GM18907 (cell line): Measurements from ENCODE around the gene PCBP2.

Experiments used
- ATAC-seq: cut with Tn5 transposase; IDR thresholded peaks from one replicate; pipeline ENCODE4 v1.9.1; 2021; ENCODE audit warnings: mild to moderate bottlenecking, moderate library complexity; ENCODE audit not compliant: unreplicated experiment

PCBP2 gene

DNA sequence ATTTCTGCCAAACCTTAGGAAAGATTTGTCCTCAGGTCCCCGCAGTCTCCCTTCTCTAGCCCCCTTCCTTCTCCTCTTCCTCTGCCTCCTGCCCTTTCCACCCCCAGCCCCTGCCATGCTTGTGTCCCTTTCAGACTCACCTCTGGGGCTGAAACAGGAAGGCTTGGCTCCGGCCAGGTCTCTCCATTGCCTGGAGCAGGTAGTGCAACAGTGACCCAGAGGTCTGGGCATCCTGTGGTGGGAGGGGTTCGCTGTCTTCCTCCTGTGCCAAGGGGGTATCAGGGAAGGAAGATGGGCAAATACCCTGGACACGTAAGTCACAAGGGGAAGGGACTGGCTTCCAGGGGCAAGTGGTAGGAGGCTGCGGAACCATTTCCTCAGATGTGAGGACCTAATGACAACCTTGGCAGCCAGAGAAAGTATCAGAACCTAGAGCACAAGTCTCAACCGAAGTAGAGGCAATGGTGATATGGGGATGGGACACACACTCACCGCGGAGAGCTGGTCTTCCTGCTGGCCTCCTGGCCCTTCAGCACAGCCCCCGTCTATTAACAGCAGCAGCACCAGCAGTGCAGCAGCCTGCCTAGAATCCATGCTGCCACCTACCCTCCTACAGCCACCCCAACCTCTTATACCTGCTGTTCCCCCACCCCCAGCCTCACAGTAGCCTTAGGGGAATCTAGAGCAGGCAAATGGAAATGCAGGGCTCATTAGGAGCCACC, 55.1 kb downstream of the PCBP2 start, which contains the start of gene NPFF:
NPFF (minus strand) TSS at position 604 of the 722 bp plus-strand sequence; CDS start at position 594, 10 bp downstream.
- no peak for ATAC-seq

DNA sequence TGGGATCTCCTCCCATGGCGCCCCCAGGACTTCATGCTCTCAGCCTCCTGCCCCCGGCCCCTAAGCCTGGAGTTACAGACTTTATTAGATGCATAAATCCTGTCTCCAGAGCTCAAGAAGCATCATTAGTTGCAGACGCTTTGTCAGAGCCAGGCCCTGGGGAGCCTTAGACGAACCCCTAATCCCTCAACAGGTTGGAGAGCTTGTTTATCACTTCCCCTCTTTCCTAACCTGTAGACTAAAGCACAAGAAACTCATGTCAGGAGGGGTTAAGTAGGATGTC, 55.6 kb downstream of the PCBP2 start:
- no peak for ATAC-seq

- ATAC-seq: peak; percentile 83
Observed at GRCh38 chr12:53508534-53509170, 56.8 kb downstream of the PCBP2 start.

DNA sequence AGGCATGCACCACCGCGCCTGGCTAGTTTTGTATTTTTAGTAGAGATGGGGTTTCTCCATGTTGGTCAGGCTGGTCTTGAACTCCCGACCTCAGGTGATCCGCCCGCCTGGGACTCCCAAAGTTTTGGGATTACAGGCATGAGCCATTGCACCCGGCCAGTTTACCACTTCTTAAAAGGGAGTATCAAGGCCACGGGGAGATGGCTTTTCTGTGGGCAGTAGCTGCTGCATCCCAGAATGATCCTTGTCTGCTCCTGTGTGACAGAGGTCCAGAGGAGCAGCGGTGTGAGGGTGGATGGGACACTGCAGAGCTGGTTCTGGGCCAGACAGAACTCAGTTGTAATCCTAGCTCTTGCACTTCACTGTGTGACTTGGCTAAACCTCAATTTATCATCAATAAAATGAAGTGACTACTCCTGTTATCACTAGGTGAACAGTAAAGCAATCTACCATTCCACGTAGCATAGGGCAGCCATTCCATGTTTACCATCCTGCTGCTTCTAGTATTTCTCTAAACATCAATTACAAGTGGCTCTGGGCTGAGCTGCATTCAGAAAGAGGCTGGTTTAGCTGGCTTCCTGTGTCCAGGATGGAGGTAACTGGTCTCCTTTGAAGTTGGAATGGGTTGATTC, 58.4 kb downstream of the PCBP2 start:
- no peak for ATAC-seq

DNA sequence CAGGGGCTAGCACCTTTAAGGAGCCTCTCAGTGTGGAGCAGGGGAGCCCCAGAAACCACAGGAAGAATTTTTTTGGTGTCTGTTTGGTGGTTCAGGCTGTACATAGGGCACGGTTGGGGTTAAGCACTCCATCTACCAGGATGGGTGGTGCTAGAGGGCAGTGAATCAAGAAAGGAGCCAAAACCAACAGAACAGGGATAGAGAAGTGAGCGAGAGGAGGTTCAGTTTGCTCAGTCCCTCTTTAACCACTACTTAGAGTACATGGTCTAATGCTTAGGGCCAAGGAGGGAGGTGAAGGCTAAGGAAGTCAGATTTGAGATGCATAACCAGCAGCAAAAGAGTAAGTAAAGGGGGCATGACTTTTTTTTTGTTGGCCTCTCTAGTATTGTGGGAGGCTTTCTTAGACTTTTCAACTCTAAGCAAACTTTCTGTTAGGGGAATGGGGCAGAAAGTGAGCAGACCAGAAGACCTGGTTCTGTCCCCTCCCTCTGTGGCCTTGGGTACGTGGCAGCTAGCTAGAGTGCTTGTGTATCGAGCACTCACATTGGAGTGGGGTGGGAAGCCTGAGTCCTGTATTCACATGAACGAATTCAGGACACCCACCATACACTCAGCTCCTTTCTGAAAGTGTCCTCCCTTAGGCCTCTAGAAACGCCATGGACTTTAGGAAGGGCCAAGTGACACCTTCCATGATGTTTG, 62.0 kb downstream of the PCBP2 start:
- no peak for ATAC-seq

DNA sequence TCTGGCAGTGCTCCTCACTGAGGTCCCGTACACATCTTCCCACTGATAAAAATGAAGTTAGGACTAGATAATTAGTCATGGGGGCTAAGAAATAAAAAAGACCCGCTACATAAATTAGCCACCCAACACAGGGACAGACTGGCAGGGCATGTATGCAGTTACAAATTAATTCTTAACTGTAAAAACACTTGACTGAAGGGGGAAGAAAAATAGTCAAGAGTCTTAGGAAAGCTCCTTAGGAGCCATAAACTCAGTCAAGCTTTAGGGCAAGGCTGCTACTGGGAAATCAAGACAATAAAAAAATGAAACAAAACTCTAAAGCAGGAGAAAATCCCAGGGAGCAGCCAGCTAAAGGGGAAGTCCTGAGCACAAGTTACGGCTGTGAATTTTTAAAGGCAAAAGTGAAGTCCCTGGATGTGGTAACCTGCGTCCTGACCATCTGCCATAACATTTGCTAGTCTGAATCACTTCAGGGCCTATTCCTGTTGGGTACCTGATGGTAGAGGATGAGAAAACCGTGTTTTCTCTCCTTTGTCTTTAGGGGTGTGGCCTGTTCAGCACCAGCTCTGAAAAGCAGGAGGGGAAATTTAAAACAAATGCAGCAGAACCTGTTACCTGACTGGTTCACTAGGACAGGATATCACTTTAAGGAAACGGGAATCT, 62.9 kb downstream of the PCBP2 start:
- ATAC-seq: no peak

GRCh38 chr12:53515291-53515680, 63.4 kb downstream of the PCBP2 start:
- ATAC-seq: no peak

DNA sequence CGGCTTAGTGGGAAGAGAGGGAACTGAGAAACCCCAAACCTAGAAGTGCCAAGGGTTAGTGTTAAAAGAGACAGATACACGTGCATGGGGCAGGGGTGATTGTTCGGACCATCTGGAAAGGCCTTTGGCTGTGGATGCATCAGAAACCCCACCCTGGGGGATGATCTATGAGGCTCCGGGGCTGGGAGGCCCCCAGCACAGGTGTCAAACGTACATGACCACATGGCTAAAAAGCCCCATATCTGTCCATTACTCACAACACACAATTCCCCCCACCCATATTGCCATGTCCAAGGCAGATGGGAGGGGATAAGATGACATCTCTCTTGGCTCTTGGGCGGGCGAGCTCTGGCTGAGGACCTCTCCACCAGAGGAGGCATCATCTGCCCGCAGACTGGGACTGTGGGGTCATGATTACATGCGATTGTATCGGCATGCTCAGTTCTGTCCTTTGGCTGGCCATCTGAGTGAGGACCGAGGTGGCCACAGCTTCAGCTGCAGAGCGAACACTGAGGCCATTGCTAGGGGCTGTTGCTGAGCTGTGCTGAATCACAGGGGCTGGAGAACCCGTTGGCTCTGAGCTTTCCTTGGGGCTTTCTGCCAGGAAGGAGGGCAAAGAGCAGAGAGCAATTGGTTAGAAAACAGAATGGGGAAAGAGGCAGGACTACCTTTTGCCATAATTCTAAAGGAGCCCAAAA, 65.0 kb downstream of the PCBP2 start:
- ATAC-seq: no peak

DNA sequence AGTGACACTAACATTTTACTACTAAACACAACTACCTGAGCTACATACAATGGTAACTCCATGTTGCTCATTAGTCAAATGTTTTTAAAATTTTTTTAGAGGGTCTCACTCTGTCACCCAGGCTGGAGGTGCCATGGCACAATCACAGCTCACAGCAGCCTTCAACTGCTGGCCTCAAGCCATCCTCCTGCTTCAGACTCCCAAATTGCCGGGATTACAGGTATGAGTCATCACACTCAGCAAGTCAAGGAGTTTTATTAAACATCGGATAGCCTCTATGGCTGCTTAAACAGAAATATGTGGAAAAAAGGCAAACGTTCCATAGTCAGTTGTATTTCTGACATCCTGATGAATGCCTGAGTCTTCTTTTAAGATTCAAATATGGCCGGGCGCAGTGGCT, 66.5 kb downstream of the PCBP2 start:
- no peak for ATAC-seq

GRCh38 chr12:53523131-53523530, 71.2 kb downstream of the PCBP2 start:
- ATAC-seq: no peak

- ATAC-seq: no peak
Observed at GRCh38 chr12:53524476-53524875, 72.6 kb downstream of the PCBP2 start.

GRCh38 chr12:53530061-53530460, 78.2 kb downstream of the PCBP2 start:
- ATAC-seq: no peak
